ENCODE results near the gene ATP2B1. TPM values are rescaled to one million over a fixed set of nuclear protein-coding genes. Genes with fewer than 3 reads are reported as not detected.

The ATP2B1 gene
- polyA plus RNA-seq, 1 donor, result 95.6 TPM

- Histone ChIP-seq H3K9me3 (ENCODE audit: control insufficient read depth, low read depth, low read length) (no peaks in the 10 kb centered on the region), H3K36me3 (ENCODE audit: control insufficient read depth, insufficient read depth, low read length) (no peaks in the 10 kb centered on the region), H3K27ac (ENCODE audit: low read length) (no peak overlapping the region), H3K27me3 (ENCODE audit: control insufficient read depth, insufficient read depth, low read length) (no peaks in the 10 kb centered on the region), H3K4me3 (ENCODE audit: low read length) (no peak overlapping the region), H3K4me1 (ENCODE audit: control insufficient read depth, insufficient read depth, low read length) (no peaks in the 10 kb centered on the region)
- DNase-seq, result no peak
- 33% methylated on average over 1 of the region's 2 CpGs for WGBS (ENCODE audit: insufficient coverage, low lambda C conversion rate)
These were observed 30.4 kb downstream of the ATP2B1 start for GRCh38 chr12:89678225-89678624.

DNA sequence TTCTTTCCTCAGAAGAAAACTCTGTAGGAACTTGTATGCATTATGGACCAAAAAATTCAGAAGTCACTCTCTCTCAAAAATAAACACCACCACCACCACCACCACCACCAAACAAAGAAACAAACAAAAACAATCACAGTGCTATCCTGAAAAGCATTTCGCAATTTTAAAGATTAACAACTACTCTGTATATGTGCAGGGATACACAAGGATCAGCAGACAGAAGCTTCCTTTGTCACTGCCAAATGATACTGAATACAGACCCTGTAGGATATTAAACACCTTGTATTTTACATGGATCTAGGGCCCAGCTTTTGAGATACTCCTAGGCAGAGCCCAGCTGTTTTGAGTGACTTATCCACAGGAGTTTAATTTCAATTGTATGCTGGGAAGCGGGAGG is 31.7 kb downstream of the ATP2B1 start:
- Histone ChIP-seq H3K9me3 (ENCODE audit: control insufficient read depth, low read depth, low read length) (no peaks in the 10 kb centered on the region), H3K27ac (ENCODE audit: low read length) (no peak overlapping the region), H3K36me3 (ENCODE audit: control insufficient read depth, insufficient read depth, low read length) (no peaks in the 10 kb centered on the region), H3K4me3 (ENCODE audit: low read length) (no peak overlapping the region), H3K27me3 (ENCODE audit: control insufficient read depth, insufficient read depth, low read length) (no peaks in the 10 kb centered on the region), H3K4me1 (ENCODE audit: control insufficient read depth, insufficient read depth, low read length) (no peaks in the 10 kb centered on the region)
- WGBS (ENCODE audit: insufficient coverage, low lambda C conversion rate), result no CpG with 5 or more reads among the region's 2 CpGs
- DNase-seq, result no peak

DNA sequence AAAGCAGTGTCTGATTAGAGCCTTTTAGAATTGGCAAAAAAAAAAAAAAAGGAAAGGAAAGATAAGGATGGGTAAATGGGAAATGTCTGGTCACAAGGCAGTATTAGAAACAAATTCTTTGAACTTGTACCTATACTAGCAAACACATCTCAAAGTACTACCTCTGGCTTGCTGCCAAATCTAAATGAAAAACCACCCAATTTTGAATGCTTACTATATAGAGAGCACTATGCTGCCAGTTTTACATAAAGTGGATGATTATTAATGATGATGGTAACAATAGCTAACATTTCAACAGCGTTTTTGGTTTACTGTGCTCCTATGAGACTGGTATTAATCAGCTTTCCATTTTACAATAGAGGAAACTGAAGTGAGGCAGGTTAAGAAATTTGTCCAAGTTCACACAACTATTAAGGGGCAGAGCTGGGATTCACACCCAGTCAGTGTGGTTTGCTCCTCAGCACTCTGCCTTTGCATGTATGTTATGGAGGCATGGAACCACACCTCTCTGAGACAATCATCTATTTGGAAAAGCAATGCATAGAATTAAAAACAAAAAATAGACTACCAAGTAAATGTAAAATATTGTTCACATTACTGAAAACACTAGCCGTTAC is 34.2 kb downstream of the ATP2B1 start:
- no CpG with 5 or more reads among the region's 2 CpGs for WGBS (ENCODE audit: insufficient coverage, low lambda C conversion rate)
- no peaks in the 10 kb centered on the region for H3K27me3 ChIP-seq (ENCODE audit: control insufficient read depth, insufficient read depth, low read length)

DNA sequence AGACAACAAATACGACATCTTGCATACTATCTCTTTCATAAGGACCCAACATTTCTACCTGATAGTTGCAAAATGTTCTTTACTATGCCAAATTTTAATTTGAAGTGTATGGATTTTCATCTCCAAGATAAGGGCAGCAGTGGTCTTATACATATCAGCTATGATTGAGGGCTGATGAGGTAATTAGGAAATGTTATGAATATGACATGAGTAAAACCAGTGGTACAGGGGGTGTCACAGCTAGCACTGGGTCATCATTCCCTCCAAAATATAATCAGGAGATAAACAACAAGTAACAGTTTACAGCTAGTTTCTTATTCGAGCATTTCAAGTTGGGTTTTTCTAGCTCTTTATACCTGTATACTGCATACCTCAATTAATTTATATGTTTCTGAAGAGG is 35.0 kb downstream of the ATP2B1 start:
- no peak overlapping the region for H3K4me3 ChIP-seq (ENCODE audit: low read length)
- H3K4me1 ChIP-seq (ENCODE audit: control insufficient read depth, insufficient read depth, low read length), result no peaks in the 10 kb centered on the region
- no peak for DNase-seq
- no CpG with 5 or more reads among the region's 2 CpGs for WGBS (ENCODE audit: insufficient coverage, low lambda C conversion rate)
- H3K9me3 ChIP-seq (ENCODE audit: control insufficient read depth, low read depth, low read length), result no peaks in the 10 kb centered on the region
- H3K27me3 ChIP-seq (ENCODE audit: control insufficient read depth, insufficient read depth, low read length), result no peaks in the 10 kb centered on the region
- H3K27ac ChIP-seq (ENCODE audit: low read length), result no peak overlapping the region
- no peaks in the 10 kb centered on the region for H3K36me3 ChIP-seq (ENCODE audit: control insufficient read depth, insufficient read depth, low read length)

More for the DNA sequence above, 34.2 kb downstream of the ATP2B1 start:
- DNase-seq, result no peak
- no peaks in the 10 kb centered on the region for H3K9me3 ChIP-seq (ENCODE audit: control insufficient read depth, low read depth, low read length)
- H3K4me3 ChIP-seq (ENCODE audit: low read length), result no peak overlapping the region
- H3K36me3 ChIP-seq (ENCODE audit: control insufficient read depth, insufficient read depth, low read length), result no peaks in the 10 kb centered on the region
- no peaks in the 10 kb centered on the region for H3K4me1 ChIP-seq (ENCODE audit: control insufficient read depth, insufficient read depth, low read length)
- H3K27ac ChIP-seq (ENCODE audit: low read length), result no peak overlapping the region

- Histone ChIP-seq H3K27ac (ENCODE audit: low read length) (no peak overlapping the region), H3K4me1 (ENCODE audit: control insufficient read depth, insufficient read depth, low read length) (no peaks in the 10 kb centered on the region), H3K27me3 (ENCODE audit: control insufficient read depth, insufficient read depth, low read length) (no peaks in the 10 kb centered on the region), H3K4me3 (ENCODE audit: low read length) (no peak overlapping the region), H3K36me3 (ENCODE audit: control insufficient read depth, insufficient read depth, low read length) (no peaks in the 10 kb centered on the region), H3K9me3 (ENCODE audit: control insufficient read depth, low read depth, low read length) (no peaks in the 10 kb centered on the region)
- WGBS (ENCODE audit: insufficient coverage, low lambda C conversion rate), result no CpG with 5 or more reads among the region's 2 CpGs
- DNase-seq, result no peak
These were observed 36.1 kb downstream of the ATP2B1 start for GRCh38 chr12:89672589-89672979.

DNA sequence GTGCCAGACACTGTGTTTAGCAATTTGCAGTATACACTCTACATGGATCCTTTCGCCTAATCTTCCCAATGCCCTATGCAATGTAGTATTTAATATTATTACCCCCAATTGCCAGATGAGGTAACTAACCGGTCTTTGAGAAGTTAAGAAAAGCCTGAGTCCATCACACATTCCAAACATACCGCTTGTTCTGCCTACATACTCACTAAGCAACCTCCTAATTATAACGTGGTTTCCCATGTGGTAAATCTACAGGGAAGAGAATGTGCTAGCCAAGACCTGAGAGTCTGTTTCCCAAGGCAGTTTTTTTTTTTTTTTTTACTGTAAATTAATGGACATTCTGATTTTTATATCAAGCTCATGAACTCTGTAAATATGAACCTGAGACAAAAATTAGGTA is 37.2 kb downstream of the ATP2B1 start:
- DNase-seq, result no peak
- Histone ChIP-seq H3K27ac (ENCODE audit: low read length) (no peak overlapping the region), H3K36me3 (ENCODE audit: control insufficient read depth, insufficient read depth, low read length) (no peaks in the 10 kb centered on the region), H3K27me3 (ENCODE audit: control insufficient read depth, insufficient read depth, low read length) (no peaks in the 10 kb centered on the region), H3K4me1 (ENCODE audit: control insufficient read depth, insufficient read depth, low read length) (no peaks in the 10 kb centered on the region), H3K4me3 (ENCODE audit: low read length) (no peak overlapping the region), H3K9me3 (ENCODE audit: control insufficient read depth, low read depth, low read length) (no peaks in the 10 kb centered on the region)
- no CpG with 5 or more reads among the region's 4 CpGs for WGBS (ENCODE audit: insufficient coverage, low lambda C conversion rate)

DNA sequence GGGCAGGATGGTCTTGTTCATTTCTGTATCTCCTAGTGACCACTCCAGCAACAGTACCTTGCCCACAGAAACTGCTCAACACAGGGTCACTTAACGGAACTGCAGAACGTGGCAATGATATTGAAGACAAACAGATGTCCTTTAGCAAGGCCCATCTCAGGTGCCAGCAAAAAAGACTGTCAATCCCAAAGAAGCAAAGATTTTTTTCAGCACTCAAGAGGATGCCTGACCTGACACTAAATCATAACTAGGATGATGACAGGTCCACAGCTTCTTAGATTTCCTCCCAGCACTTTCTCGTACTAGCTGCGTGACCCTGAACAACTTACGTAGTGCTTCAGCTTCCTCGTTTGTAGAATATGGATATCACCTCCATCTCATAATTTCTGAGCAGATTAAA is 39.4 kb downstream of the ATP2B1 start:
- no peak overlapping the region for H3K4me3 ChIP-seq (ENCODE audit: low read length)
- no CpG with 5 or more reads among the region's 6 CpGs for WGBS (ENCODE audit: insufficient coverage, low lambda C conversion rate)
- H3K9me3 ChIP-seq (ENCODE audit: control insufficient read depth, low read depth, low read length), result no peaks in the 10 kb centered on the region
- H3K36me3 ChIP-seq (ENCODE audit: control insufficient read depth, insufficient read depth, low read length), result no peaks in the 10 kb centered on the region
- no peak overlapping the region for H3K27ac ChIP-seq (ENCODE audit: low read length)
- no peak for DNase-seq
- no peaks in the 10 kb centered on the region for H3K27me3 ChIP-seq (ENCODE audit: control insufficient read depth, insufficient read depth, low read length)
- H3K4me1 ChIP-seq (ENCODE audit: control insufficient read depth, insufficient read depth, low read length), result no peaks in the 10 kb centered on the region

GRCh38 chr12:89665556-89665955 is 43.1 kb downstream of the ATP2B1 start:
- Histone ChIP-seq H3K9me3 (ENCODE audit: control insufficient read depth, low read depth, low read length) (no peaks in the 10 kb centered on the region), H3K27ac (ENCODE audit: low read length) (no peak overlapping the region), H3K27me3 (ENCODE audit: control insufficient read depth, insufficient read depth, low read length) (no peaks in the 10 kb centered on the region), H3K4me1 (ENCODE audit: control insufficient read depth, insufficient read depth, low read length) (peaks cover 3% of the 10 kb centered on the region), H3K4me3 (ENCODE audit: low read length) (no peak overlapping the region), H3K36me3 (ENCODE audit: control insufficient read depth, insufficient read depth, low read length) (no peaks in the 10 kb centered on the region)
- 100% methylated on average over 1 of the region's 1 CpG for WGBS (ENCODE audit: insufficient coverage, low lambda C conversion rate)
- no peak for DNase-seq

DNA sequence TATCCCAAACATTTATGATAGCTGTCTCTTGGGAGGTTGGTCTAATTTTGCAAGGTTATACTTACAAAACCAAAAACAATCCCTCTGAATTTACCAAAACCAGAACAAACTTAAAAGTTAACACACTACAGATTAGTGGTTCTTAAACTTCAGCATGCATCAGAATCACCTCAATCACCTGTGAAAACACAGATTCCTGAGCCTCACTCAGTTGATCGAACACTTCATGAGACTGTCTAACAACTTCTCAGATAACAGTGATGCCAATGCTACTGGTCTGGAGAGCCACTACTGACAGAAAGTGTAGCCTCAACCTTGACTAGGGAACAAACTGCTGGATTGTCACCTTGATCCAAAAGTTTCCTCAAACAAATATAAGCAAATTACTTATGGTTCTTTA is 44.2 kb downstream of the ATP2B1 start:
- Histone ChIP-seq H3K27ac (ENCODE audit: low read length) (no peak overlapping the region), H3K27me3 (ENCODE audit: control insufficient read depth, insufficient read depth, low read length) (no peaks in the 10 kb centered on the region), H3K36me3 (ENCODE audit: control insufficient read depth, insufficient read depth, low read length) (no peaks in the 10 kb centered on the region), H3K4me3 (ENCODE audit: low read length) (no peak overlapping the region), H3K4me1 (ENCODE audit: control insufficient read depth, insufficient read depth, low read length) (peaks cover 3% of the 10 kb centered on the region), H3K9me3 (ENCODE audit: control insufficient read depth, low read depth, low read length) (no peaks in the 10 kb centered on the region)
- WGBS (ENCODE audit: insufficient coverage, low lambda C conversion rate), result no CpG with 5 or more reads among the region's 1 CpG
- no peak for DNase-seq

- no peaks in the 10 kb centered on the region for H3K27me3 ChIP-seq (ENCODE audit: control insufficient read depth, insufficient read depth, low read length)
- no peaks in the 10 kb centered on the region for H3K36me3 ChIP-seq (ENCODE audit: control insufficient read depth, insufficient read depth, low read length)
- H3K4me1 ChIP-seq (ENCODE audit: control insufficient read depth, insufficient read depth, low read length), result peaks cover 3% of the 10 kb centered on the region
- WGBS (ENCODE audit: insufficient coverage, low lambda C conversion rate), result 30% methylated on average over 3 of the region's 4 CpGs
- no peak overlapping the region for H3K4me3 ChIP-seq (ENCODE audit: low read length)
- no peak overlapping the region for H3K27ac ChIP-seq (ENCODE audit: low read length)
- H3K9me3 ChIP-seq (ENCODE audit: control insufficient read depth, low read depth, low read length), result no peaks in the 10 kb centered on the region
- DNase-seq, result peak in 1 of 2 donors; percentile 45
These were observed 44.9 kb downstream of the ATP2B1 start for GRCh38 chr12:89663577-89664357.

DNA sequence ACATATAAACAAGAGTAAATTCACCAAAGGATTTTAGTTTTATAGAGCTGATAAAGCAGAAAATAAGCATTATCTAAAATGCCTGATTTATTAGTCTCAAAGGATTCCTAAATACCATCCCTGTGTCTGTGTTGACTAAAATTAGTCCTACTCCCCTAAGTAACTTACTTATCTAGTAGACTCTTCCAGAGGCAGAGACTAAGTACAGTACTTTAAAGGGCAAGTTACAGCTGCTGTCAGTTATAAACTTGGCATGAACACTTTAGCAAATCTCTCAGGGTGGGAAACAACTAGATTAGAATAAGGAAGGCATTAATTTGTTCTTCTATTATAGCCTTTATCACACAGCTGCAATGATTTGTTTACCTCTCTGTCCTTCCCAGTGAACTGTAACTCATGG is 46.0 kb downstream of the ATP2B1 start:
- no peak overlapping the region for H3K4me3 ChIP-seq (ENCODE audit: low read length)
- no peak for DNase-seq
- H3K36me3 ChIP-seq (ENCODE audit: control insufficient read depth, insufficient read depth, low read length), result no peaks in the 10 kb centered on the region
- no peaks in the 10 kb centered on the region for H3K27me3 ChIP-seq (ENCODE audit: control insufficient read depth, insufficient read depth, low read length)
- H3K27ac ChIP-seq (ENCODE audit: low read length), result no peak overlapping the region
- H3K4me1 ChIP-seq (ENCODE audit: control insufficient read depth, insufficient read depth, low read length), result peaks cover 3% of the 10 kb centered on the region
- H3K9me3 ChIP-seq (ENCODE audit: control insufficient read depth, low read depth, low read length), result no peaks in the 10 kb centered on the region

Data from large intestine (tissue), 3 donors.